ENCODE data around the gene RCVRN.

Gene RCVRN

GRCh38 chr17:9880582-9880999 is 24.5 kb downstream of the RCVRN start:
- Histone ChIP-seq H4K20me1 (ENCODE audit: insufficient read depth) (no peaks in the 10 kb centered on the region), H3K27me3 (ENCODE audit: insufficient read depth, low read depth) (no peaks in the 10 kb centered on the region), H3K4me3 (IDR thresholded peaks at IDR 0.05; ENCODE audit: insufficient read depth, low read depth, low read length) (no peak overlapping the region), H3K4me2 (no peak overlapping the region), H2AFZ (ENCODE audit: low read depth) (no peak overlapping the region), H3K36me3 (ENCODE audit: insufficient read depth) (no peaks in the 10 kb centered on the region), H3K9ac (no peak overlapping the region), H3K4me1 (ENCODE audit: low read depth, poor library complexity, severe bottlenecking) (no peaks in the 10 kb centered on the region), H3K27ac (no peak overlapping the region), H3K79me2 (ENCODE audit: insufficient read depth, low read depth) (no peaks in the 10 kb centered on the region)
- no peak for TF ChIP-seq CTCF (conservative IDR thresholded peaks at IDR 0.05; ENCODE audit: low read depth, low read length)

- no peak for TF ChIP-seq CTCF (conservative IDR thresholded peaks at IDR 0.05; ENCODE audit: low read depth, low read length)
- H2AFZ ChIP-seq (ENCODE audit: low read depth), result no peak overlapping the region
- H3K27me3 ChIP-seq (ENCODE audit: insufficient read depth, low read depth), result no peaks in the 10 kb centered on the region
- H3K79me2 ChIP-seq (ENCODE audit: insufficient read depth, low read depth), result no peaks in the 10 kb centered on the region
- H4K20me1 ChIP-seq (ENCODE audit: insufficient read depth), result no peaks in the 10 kb centered on the region
- H3K9ac ChIP-seq, result no peak overlapping the region
- no peak overlapping the region for H3K27ac ChIP-seq
- no peaks in the 10 kb centered on the region for H3K4me1 ChIP-seq (ENCODE audit: low read depth, poor library complexity, severe bottlenecking)
- no peak overlapping the region for H3K4me3 ChIP-seq (IDR thresholded peaks at IDR 0.05; ENCODE audit: insufficient read depth, low read depth, low read length)
- no peak overlapping the region for H3K4me2 ChIP-seq
- no peaks in the 10 kb centered on the region for H3K36me3 ChIP-seq (ENCODE audit: insufficient read depth)
Observed at GRCh38 chr17:9878786-9879525, 26.1 kb downstream of the RCVRN start.

DNA sequence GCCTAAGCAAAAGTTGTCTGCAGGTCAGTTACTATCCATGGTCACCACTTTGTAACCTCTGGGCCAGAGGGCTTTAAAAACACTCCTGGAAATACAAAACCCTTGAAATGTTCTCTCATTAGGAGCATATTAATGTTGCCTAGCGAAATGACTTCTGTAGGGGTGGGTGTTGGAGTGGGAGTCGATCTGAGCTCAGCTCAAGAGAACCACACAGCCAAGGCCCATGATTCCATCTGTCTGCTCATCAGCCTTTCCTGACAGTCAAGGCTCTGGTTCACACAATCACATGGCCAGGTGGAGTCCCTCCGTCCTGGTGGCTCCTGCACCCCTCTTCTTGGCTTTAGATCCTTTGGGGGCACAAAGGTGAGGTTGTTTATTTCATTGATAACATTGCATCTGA is 26.7 kb downstream of the RCVRN start:
- no peaks in the 10 kb centered on the region for H3K36me3 ChIP-seq (ENCODE audit: insufficient read depth)
- no peaks in the 10 kb centered on the region for H3K4me1 ChIP-seq (ENCODE audit: low read depth, poor library complexity, severe bottlenecking)
- H3K4me2 ChIP-seq, result no peak overlapping the region
- no peaks in the 10 kb centered on the region for H3K79me2 ChIP-seq (ENCODE audit: insufficient read depth, low read depth)
- no peak overlapping the region for H3K4me3 ChIP-seq (IDR thresholded peaks at IDR 0.05; ENCODE audit: insufficient read depth, low read depth, low read length)
- no peak overlapping the region for H2AFZ ChIP-seq (ENCODE audit: low read depth)
- no peak overlapping the region for H3K9ac ChIP-seq
- no peaks in the 10 kb centered on the region for H4K20me1 ChIP-seq (ENCODE audit: insufficient read depth)
- H3K27ac ChIP-seq, result no peak overlapping the region
- TF ChIP-seq CTCF (conservative IDR thresholded peaks at IDR 0.05; ENCODE audit: low read depth, low read length), result no peak
- no peaks in the 10 kb centered on the region for H3K27me3 ChIP-seq (ENCODE audit: insufficient read depth, low read depth)

DNA sequence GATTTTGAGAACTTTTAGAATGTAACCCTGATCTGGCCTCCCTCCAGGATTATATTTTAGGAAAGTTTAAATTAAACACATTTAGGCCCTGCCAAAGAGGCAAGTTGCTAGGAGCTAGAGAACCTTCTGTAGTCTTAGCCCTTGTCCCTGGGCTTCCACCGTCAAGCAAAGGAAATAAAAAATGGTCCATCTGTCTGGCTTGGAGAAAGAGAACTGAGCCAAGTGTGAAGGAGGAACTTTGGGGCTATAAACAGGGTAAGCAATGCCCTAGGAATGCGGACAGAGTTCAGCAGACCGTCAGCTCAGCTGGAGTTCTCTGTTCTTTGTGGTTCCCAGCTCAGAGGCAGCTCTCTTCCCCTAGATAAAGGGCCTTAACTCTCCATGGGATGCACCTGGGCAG is 29.6 kb downstream of the RCVRN start:
- Histone ChIP-seq H3K9ac (no peak overlapping the region), H3K27me3 (ENCODE audit: insufficient read depth, low read depth) (no peaks in the 10 kb centered on the region), H3K27ac (no peak overlapping the region), H3K36me3 (ENCODE audit: insufficient read depth) (no peaks in the 10 kb centered on the region), H4K20me1 (ENCODE audit: insufficient read depth) (no peaks in the 10 kb centered on the region), H3K79me2 (ENCODE audit: insufficient read depth, low read depth) (no peaks in the 10 kb centered on the region), H2AFZ (ENCODE audit: low read depth) (no peak overlapping the region), H3K4me2 (no peak overlapping the region), H3K4me1 (ENCODE audit: low read depth, poor library complexity, severe bottlenecking) (no peaks in the 10 kb centered on the region), H3K4me3 (IDR thresholded peaks at IDR 0.05; ENCODE audit: insufficient read depth, low read depth, low read length) (no peak overlapping the region)
- no peak for TF ChIP-seq CTCF (conservative IDR thresholded peaks at IDR 0.05; ENCODE audit: low read depth, low read length)

Data from KMS-11 (cell line).